GM12873 (cell line): ENCODE results near the gene AMH.

Experiments used
- CTCF ChIP-seq: IDR thresholded peaks from 2 replicates; pipeline ENCODE4 v1.5.1; 2012; ENCODE audit warnings: low read depth, mild to moderate bottlenecking, moderate library complexity, low read length, control low read depth; ENCODE audit not compliant: insufficient read depth; ENCODE audit errors: missing control alignments

The AMH gene

GRCh38 chr19:2244125-2244411 lies 5.1 kb upstream of the AMH start:
- TF ChIP-seq CTCF = no peak

- no peak for TF ChIP-seq CTCF
Measured at GRCh38 chr19:2244486-2244885, 4.6 kb upstream of the AMH start.

- no peak for TF ChIP-seq CTCF
Measured at GRCh38 chr19:2245273-2245672, 3.9 kb upstream of the AMH start.

- TF ChIP-seq CTCF = no peak
Measured at GRCh38 chr19:2246014-2246620, 3.0 kb upstream of the AMH start.

- TF ChIP-seq CTCF = no peak
Measured at GRCh38 chr19:2246801-2247361, 2.2 kb upstream of the AMH start.

- no peak for TF ChIP-seq CTCF
Measured at GRCh38 chr19:2247433-2248101, 1.6 kb upstream of the AMH start.

GRCh38 chr19:2248136-2249009 lies 750 bp upstream of the AMH start:
- no peak for TF ChIP-seq CTCF
